ENCODE results near the gene NDUFA12.

Gene NDUFA12

GRCh38 chr12:94983321-94983720, 20.2 kb downstream of the NDUFA12 start:
- intact Hi-C loops (cut with DNase I) = loop anchor here (10.0 kb wide), 2 partner anchors 209 to 849 kb away; no protein-coding TSS in a partner anchor
- DNase-seq = no peak

- intact Hi-C loops (cut with DNase I) = loop anchor here (10.0 kb wide), 2 partner anchors 208 to 848 kb away; no protein-coding TSS in a partner anchor
- no peak for DNase-seq
These were observed 21.0 kb downstream of the NDUFA12 start for GRCh38 chr12:94982456-94982855.

- intact Hi-C loops (cut with DNase I) = loop anchor here (2.0 to 10.0 kb wide), 3 partner anchors 206 to 846 kb away; no protein-coding TSS in a partner anchor
- no peak for DNase-seq
These were observed 22.9 kb downstream of the NDUFA12 start for GRCh38 chr12:94980577-94980976.

GRCh38 chr12:94979941-94980340, 23.6 kb downstream of the NDUFA12 start:
- no peak for DNase-seq
- intact Hi-C loops (cut with DNase I) = loop anchor here (2.0 to 10.0 kb wide), 3 partner anchors 205 to 845 kb away; no protein-coding TSS in a partner anchor

GRCh38 chr12:94977766-94978468, 25.6 kb downstream of the NDUFA12 start:
- no peak for DNase-seq
- intact Hi-C loops (cut with DNase I) = no loop called here

GRCh38 chr12:94973221-94973620, 30.3 kb downstream of the NDUFA12 start:
- intact Hi-C loops (cut with DNase I) = no loop called here
- no peak for DNase-seq

- DNase-seq = no peak
- intact Hi-C loops (cut with DNase I) = no loop called here
These were observed 30.7 kb downstream of the NDUFA12 start for GRCh38 chr12:94972795-94973194.

- intact Hi-C loops (cut with DNase I) = no loop called here
- no peak for DNase-seq
These were observed 31.6 kb downstream of the NDUFA12 start for GRCh38 chr12:94971923-94972322.

GRCh38 chr12:94970560-94970959, 32.9 kb downstream of the NDUFA12 start:
- no peak for DNase-seq
- intact Hi-C loops (cut with DNase I) = no loop called here

- no peak for DNase-seq
- intact Hi-C loops (cut with DNase I) = no loop called here
These were observed 34.1 kb downstream of the NDUFA12 start for GRCh38 chr12:94969424-94969823.

- intact Hi-C loops (cut with DNase I) = no loop called here
- no peak for DNase-seq
These were observed 37.4 kb downstream of the NDUFA12 start for GRCh38 chr12:94965982-94966630.

- intact Hi-C loops (cut with DNase I) = no loop called here
- no peak for DNase-seq
These were observed 39.8 kb downstream of the NDUFA12 start for GRCh38 chr12:94963649-94964048.

GRCh38 chr12:94962670-94963069, 40.8 kb downstream of the NDUFA12 start:
- no peak for DNase-seq
- intact Hi-C loops (cut with DNase I) = no loop called here

GRCh38 chr12:94961911-94962310, 41.6 kb downstream of the NDUFA12 start:
- DNase-seq = no peak
- intact Hi-C loops (cut with DNase I) = no loop called here

- intact Hi-C loops (cut with DNase I) = no loop called here
- DNase-seq = no peak
These were observed 42.2 kb downstream of the NDUFA12 start for GRCh38 chr12:94961256-94961824.

GRCh38 chr12:94957006-94957405, 46.5 kb downstream of the NDUFA12 start:
- no peak for DNase-seq
- intact Hi-C loops (cut with DNase I) = no loop called here

- intact Hi-C loops (cut with DNase I) = no loop called here
- DNase-seq = no peak
These were observed 48.4 kb downstream of the NDUFA12 start for GRCh38 chr12:94954948-94955592.

GRCh38 chr12:94954029-94954685, 49.3 kb downstream of the NDUFA12 start:
- intact Hi-C loops (cut with DNase I) = no loop called here
- no peak for DNase-seq

GRCh38 chr12:94952325-94952724, 51.2 kb downstream of the NDUFA12 start:
- intact Hi-C loops (cut with DNase I) = no loop called here
- no peak for DNase-seq

- intact Hi-C loops (cut with DNase I) = no loop called here
- DNase-seq = no peak
These were observed 52.2 kb downstream of the NDUFA12 start for GRCh38 chr12:94951071-94951934.

Measured in posterior cingulate gyrus (tissue), 11 donors.